Sigmoid colon (tissue), 7 donors: ENCODE results near the gene OGG1. TPM values are rescaled to one million over a fixed set of nuclear protein-coding genes. Genes with fewer than 3 reads are reported as not detected.

Experiments
- DNase-seq: peaks from one replicate; pipeline ENCODE4 v3.0.0-alpha.2; 2019
- H3K27ac ChIP-seq, 4 donors: fragments of 200-600 bp; sonication (generic); one replicate each; pipeline ENCODE4 v1.5.1; 2016 to 2019; ENCODE audit warnings: mild to moderate bottlenecking in 1 of 4
- H3K27me3 ChIP-seq, 3 donors: fragments of 200-600 bp; sonication (generic); one replicate each; pipeline ENCODE4 v1.5.1; 2019; ENCODE audit warnings: mild to moderate bottlenecking in 1 of 3
- H3K36me3 ChIP-seq, 4 donors: fragments of 200-600 bp; sonication (generic); one replicate each; pipeline ENCODE4 v1.5.1; 2016 to 2019
- H3K4me1 ChIP-seq, 4 donors: fragments of 200-600 bp; sonication (generic); one replicate each; pipeline ENCODE4 v1.5.1; 2017 to 2019
- H3K4me3 ChIP-seq, 4 donors: fragments of 200-600 bp; sonication (generic); one replicate each; pipeline ENCODE4 v1.5.1; 2017 to 2019; ENCODE audit warnings: mild to moderate bottlenecking in 2 of 4, moderate library complexity in 1 of 4
- H3K9me3 ChIP-seq, 4 donors: fragments of 200-600 bp in 3 of 4; sonication (generic) in 3 of 4; one replicate each; pipeline versions ENCODE4 v1.5.1 to v1.6.1; 2013 to 2019
- EP300 ChIP-seq, 4 donors: sonication (generic); formaldehyde crosslinking; IDR thresholded peaks; one replicate each; pipeline ENCODE4 v1.6.1; 2017; ENCODE audit warnings: antibody characterized with exemption in 4 of 4
- POLR2A ChIP-seq, 2 donors: fragments of 450-650 bp; IDR thresholded peaks; one replicate each; pipeline ENCODE4 v1.6.1; 2016; ENCODE audit warnings: antibody characterized with exemption in 2 of 2, mild to moderate bottlenecking in 2 of 2, moderate library complexity in 2 of 2
- POLR2AphosphoS5 ChIP-seq, 4 donors: sonication (generic); formaldehyde crosslinking; IDR thresholded peaks; one replicate each; pipeline ENCODE4 v1.6.1; 2017; ENCODE audit warnings: antibody characterized with exemption in 4 of 4
- WGBS, 2 donors: extraction: QIAGEN DNeasy Blood & Tissue Kit; methylation state at CpG; one replicate each; pipeline ENCODE4 v1.1.7; 2013; 5-methylcytosine and 5-hydroxymethylcytosine counted together
- intact Hi-C: fragments of 100-400 bp; cut with DNase I; formaldehyde crosslinking; loops from one replicate; pipeline ENCODE4 v1.15.1; 2023
- polyA plus RNA-seq, 3 donors: library from polyadenylated mRNA; stranded (reverse); fragments of 200-250 nt; gene quantifications; one replicate each; pipeline ENCODE4 v1.2.3, GENCODE V29; 2013
- total RNA-seq, 4 donors: library from RNA; depleted of rRNA; stranded (reverse); fragments of >200 nt; gene quantifications; one replicate each; pipeline ENCODE4 v1.1.0, GENCODE V29; 2016
- TF ChIP-seq, protein P1 (sequence below), 4 experiments: fragments of 450-650 bp in 3 of 4; fragments of 200-600 bp in 1 of 4; IDR thresholded peaks; one replicate each; pipeline ENCODE4 v1.5.1; 2016 to 2019; ENCODE audit warnings: antibody characterized with exemption in 4 of 4, mild to moderate bottlenecking in 3 of 4, moderate library complexity in 2 of 4
- donor health status: healthy with polysubstance abuse.
- donor health status: Bipolar disorder and iron deficiency.
- donor health status: healthy.

OGG1 gene
- total and polyA plus RNA-seq, 7 donors: 15.6 to 34.6 (median 23.6) TPM

GRCh38 chr3:9712415-9712814 is 37.3 kb upstream of the OGG1 start:
- Histone ChIP-seq H3K27me3 (no peaks in the 10 kb centered on the region), H3K27ac (no peak overlapping the region), H3K4me3 (no peak overlapping the region), H3K36me3 (no peaks in the 10 kb centered on the region), H3K4me1 (peaks cover 0 to 16% (median 10%) of the 10 kb centered on the region in 4 donors), H3K9me3 (no peaks in the 10 kb centered on the region)
- TF ChIP-seq EP300 (IDR thresholded peaks at IDR 0.05) (no peak), POLR2AphosphoS5 (IDR thresholded peaks at IDR 0.05) (no peak), POLR2A (IDR thresholded peaks at IDR 0.05) (no peak)
- TF ChIP-seq, protein P1, sequence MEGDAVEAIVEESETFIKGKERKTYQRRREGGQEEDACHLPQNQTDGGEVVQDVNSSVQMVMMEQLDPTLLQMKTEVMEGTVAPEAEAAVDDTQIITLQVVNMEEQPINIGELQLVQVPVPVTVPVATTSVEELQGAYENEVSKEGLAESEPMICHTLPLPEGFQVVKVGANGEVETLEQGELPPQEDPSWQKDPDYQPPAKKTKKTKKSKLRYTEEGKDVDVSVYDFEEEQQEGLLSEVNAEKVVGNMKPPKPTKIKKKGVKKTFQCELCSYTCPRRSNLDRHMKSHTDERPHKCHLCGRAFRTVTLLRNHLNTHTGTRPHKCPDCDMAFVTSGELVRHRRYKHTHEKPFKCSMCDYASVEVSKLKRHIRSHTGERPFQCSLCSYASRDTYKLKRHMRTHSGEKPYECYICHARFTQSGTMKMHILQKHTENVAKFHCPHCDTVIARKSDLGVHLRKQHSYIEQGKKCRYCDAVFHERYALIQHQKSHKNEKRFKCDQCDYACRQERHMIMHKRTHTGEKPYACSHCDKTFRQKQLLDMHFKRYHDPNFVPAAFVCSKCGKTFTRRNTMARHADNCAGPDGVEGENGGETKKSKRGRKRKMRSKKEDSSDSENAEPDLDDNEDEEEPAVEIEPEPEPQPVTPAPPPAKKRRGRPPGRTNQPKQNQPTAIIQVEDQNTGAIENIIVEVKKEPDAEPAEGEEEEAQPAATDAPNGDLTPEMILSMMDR (IDR thresholded peaks at IDR 0.05): no peak
- no peak for DNase-seq
- intact Hi-C loops: loop anchor here (10.0 kb wide), 1 partner anchor 512 kb away; no protein-coding TSS in a partner anchor
- WGBS, 2 donors: 65 to 93% methylated on average over 2 of the region's 2 CpGs

DNA sequence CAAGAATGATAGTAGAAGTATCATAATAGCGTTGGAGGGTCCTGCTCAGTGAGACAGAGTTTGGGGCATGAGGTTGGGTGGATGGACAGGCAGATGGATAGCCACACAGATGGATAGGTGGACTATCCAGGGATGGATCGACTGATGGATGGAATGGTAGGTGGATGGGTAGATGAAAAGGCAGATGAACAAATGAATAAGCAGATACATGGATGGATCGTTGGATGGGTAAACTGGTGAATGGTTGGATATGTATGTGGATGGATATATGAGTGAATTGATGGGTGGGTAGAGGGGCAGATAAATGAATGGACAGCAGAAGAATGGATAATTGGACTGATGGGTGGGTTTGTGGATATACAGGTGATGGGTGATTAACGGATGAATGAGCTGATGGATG is 36.6 kb upstream of the OGG1 start:
- intact Hi-C loops: loop anchor here (10.0 kb wide), 1 partner anchor 512 kb away; no protein-coding TSS in a partner anchor
- 89 to 92% methylated on average over 4 of the region's 4 CpGs for WGBS, 2 donors
- no peak for DNase-seq

DNA sequence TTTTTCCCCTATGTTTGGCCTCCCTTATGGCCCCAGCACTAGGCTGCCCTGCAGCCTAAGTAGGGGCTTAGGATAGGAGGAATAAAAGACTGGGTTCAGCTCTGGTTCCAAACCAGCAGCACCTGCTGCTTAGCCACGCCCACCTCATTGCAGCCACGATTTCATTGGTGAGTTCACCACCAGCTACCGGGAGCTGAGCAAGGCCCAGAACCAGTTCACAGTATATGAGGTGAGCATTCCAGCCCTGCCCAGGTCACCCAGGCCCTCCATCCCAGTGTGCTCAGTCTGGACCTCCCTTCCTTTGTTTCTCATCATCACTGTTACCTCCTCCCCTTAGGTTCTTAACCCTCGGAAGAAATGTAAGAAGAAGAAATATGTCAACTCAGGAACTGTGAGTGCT is 34.6 kb upstream of the OGG1 start:
- TF ChIP-seq EP300 (IDR thresholded peaks at IDR 0.05): no peak
- no peak for TF ChIP-seq POLR2A (IDR thresholded peaks at IDR 0.05)
- TF ChIP-seq POLR2AphosphoS5 (IDR thresholded peaks at IDR 0.05): no peak
- TF ChIP-seq, protein P1 (IDR thresholded peaks at IDR 0.05): no peak
- WGBS, 2 donors: 14 to 30% methylated on average over 4 of the region's 4 CpGs
- H3K4me3 ChIP-seq: no peak overlapping the region

More for the DNA sequence above, 36.6 kb upstream of the OGG1 start:
- Histone ChIP-seq H3K4me1 (peaks cover 0 to 16% (median 10%) of the 10 kb centered on the region in 4 donors), H3K27me3 (no peaks in the 10 kb centered on the region), H3K4me3 (no peak overlapping the region), H3K27ac (no peak overlapping the region), H3K36me3 (no peaks in the 10 kb centered on the region), H3K9me3 (no peaks in the 10 kb centered on the region)
- TF ChIP-seq EP300 (IDR thresholded peaks at IDR 0.05) (no peak), POLR2AphosphoS5 (IDR thresholded peaks at IDR 0.05) (no peak), POLR2A (IDR thresholded peaks at IDR 0.05) (no peak)
- TF ChIP-seq, protein P1 (IDR thresholded peaks at IDR 0.05): no peak

GRCh38 chr3:9715764-9716437 is 33.9 kb upstream of the OGG1 start:
- intact Hi-C loops: loop anchor here (5.0 to 10.0 kb wide), 4 partner anchors 91 to 1021 kb away; no protein-coding TSS in a partner anchor
- Histone ChIP-seq H3K4me1 (peaks cover 0 to 19% (median 10%) of the 10 kb centered on the region in 4 donors), H3K9me3 (no peaks in the 10 kb centered on the region), H3K27me3 (no peaks in the 10 kb centered on the region), H3K27ac (peak overlapping the region; percentile 68 to 80 (median 72)), H3K4me3 (no peak overlapping the region), H3K36me3 (no peaks in the 10 kb centered on the region)
- DNase-seq: peak; percentile 94
- TF ChIP-seq, protein P1 (IDR thresholded peaks at IDR 0.05): peak; percentile 74 to 81 (median 79)
- TF ChIP-seq EP300 (IDR thresholded peaks at IDR 0.05) (no peak), POLR2AphosphoS5 (IDR thresholded peaks at IDR 0.05) (peak; percentile 23 to 68 (median 66)), POLR2A (IDR thresholded peaks at IDR 0.05) (no peak)
- 19 to 27% methylated on average over 6 of the region's 6 CpGs for WGBS, 2 donors

More for the DNA sequence above, 34.6 kb upstream of the OGG1 start:
- H3K27me3 ChIP-seq: no peaks in the 10 kb centered on the region
- H3K9me3 ChIP-seq: no peaks in the 10 kb centered on the region
- H3K27ac ChIP-seq: peak overlapping the region; percentile 36 to 80 (median 60)
- H3K4me1 ChIP-seq: peaks cover 0 to 16% (median 10%) of the 10 kb centered on the region in 4 donors
- no peaks in the 10 kb centered on the region for H3K36me3 ChIP-seq
- intact Hi-C loops: loop anchor here (5.0 to 10.0 kb wide), 4 partner anchors 92 to 1022 kb away; no protein-coding TSS in a partner anchor
- DNase-seq: no peak
